Neural cell (in vitro differentiated cells): ENCODE results near the gene PNPLA7. TPM values are rescaled to one million over a fixed set of nuclear protein-coding genes. Genes with fewer than 3 reads are reported as not detected.

Experiments used
- H2AFZ ChIP-seq: fragments of 200-600, 300-800 bp; sonication (generic), shearing (Covaris generic); 2 replicates; pipeline ENCODE4 v1.6.0; 2014; ENCODE audit warnings: low read depth, mild to moderate bottlenecking, antibody characterized with exemption, low read length, moderate library complexity
- H3F3A ChIP-seq: fragments of 200-600 bp; shearing (Covaris generic); 2 replicates; pipeline ENCODE4 v1.6.1; 2016; ENCODE audit warnings: mild to moderate bottlenecking, moderate library complexity, mixed read lengths, antibody characterized with exemption, low read length; ENCODE audit not compliant: insufficient read depth, poor library complexity, severe bottlenecking
- H3K27ac ChIP-seq: fragments of 200-600, 300-800 bp; sonication (generic), shearing (Covaris generic); 2 replicates; pipeline ENCODE4 v1.5.1; 2014; ENCODE audit warnings: mild to moderate bottlenecking, low read length, moderate library complexity
- H3K27me3 ChIP-seq: fragments of 300-800, 200-600 bp; sonication (generic), shearing (Covaris generic); 2 replicates; pipeline ENCODE4 v1.6.0; 2014; ENCODE audit warnings: mild to moderate bottlenecking, low read depth, low read length, moderate library complexity; ENCODE audit not compliant: insufficient read depth
- H3K36me3 ChIP-seq: fragments of 300-800, 200-600 bp; sonication (generic), shearing (Covaris generic); 2 replicates; pipeline ENCODE4 v1.5.1; 2014; ENCODE audit warnings: mild to moderate bottlenecking, antibody characterized with exemption, low read length, moderate library complexity; ENCODE audit not compliant: insufficient read depth
- H3K4me2 ChIP-seq: fragments of 300-800, 200-600 bp; sonication (generic), shearing (Covaris generic); 2 replicates; pipeline ENCODE4 v1.6.0; 2014; ENCODE audit warnings: mild to moderate bottlenecking, low read length
- H3K4me3 ChIP-seq: fragments of 300-800, 200-600 bp; sonication (generic), shearing (Covaris generic); 2 replicates; pipeline ENCODE4 v1.5.1; 2014; ENCODE audit warnings: mild to moderate bottlenecking, low read length, moderate library complexity
- H3K79me2 ChIP-seq: fragments of 200-600 bp; shearing (Covaris generic); replicated peaks from 2 replicates; pipeline ENCODE4 v1.6.0; 2014; ENCODE audit warnings: mild to moderate bottlenecking, low read length, moderate library complexity; ENCODE audit not compliant: insufficient read depth
- H3K9ac ChIP-seq: fragments of 300-800, 200-600 bp; sonication (generic), shearing (Covaris generic); 2 replicates; pipeline ENCODE4 v1.6.1; 2016; ENCODE audit warnings: mild to moderate bottlenecking, low read length, mixed read lengths
- H3K9me2 ChIP-seq: fragments of 200-600 bp; shearing (Covaris generic); 2 replicates; pipeline ENCODE4 v1.6.1; 2016; ENCODE audit warnings: mild to moderate bottlenecking, low read length, mixed read lengths; ENCODE audit not compliant: insufficient read depth
- H3K9me3 ChIP-seq: fragments of 200-600, 300-800 bp; sonication (generic), shearing (Covaris generic); 2 replicates; pipeline ENCODE4 v1.6.1; 2016; ENCODE audit warnings: mild to moderate bottlenecking, mixed run types, low read length, moderate library complexity, mixed read lengths
- H4K20me1 ChIP-seq: fragments of 200-600 bp; shearing (Covaris generic); 2 replicates; pipeline ENCODE4 v1.6.1; 2016; ENCODE audit warnings: mild to moderate bottlenecking, mixed run types; ENCODE audit not compliant: insufficient read depth
- EP300 ChIP-seq: fragments of 450-650 bp; conservative IDR thresholded peaks from 2 replicates; pipeline ENCODE4 v1.6.1; 2014; ENCODE audit warnings: antibody characterized with exemption, mild to moderate bottlenecking, moderate library complexity; ENCODE audit not compliant: poor library complexity, severe bottlenecking
- EZH2 ChIP-seq: fragments of 200-600, 300-800 bp; shearing (Covaris generic), sonication (generic); IDR thresholded peaks from 2 replicates; pipeline ENCODE4 v1.6.1; 2014; ENCODE audit warnings: antibody characterized with exemption, low read length, borderline replicate concordance, mild to moderate bottlenecking; ENCODE audit not compliant: insufficient read depth, poor library complexity, severe bottlenecking
- MXI1 ChIP-seq: fragments of 450-650 bp; conservative IDR thresholded peaks from 2 replicates; pipeline ENCODE4 v1.6.1; 2014; ENCODE audit warnings: antibody characterized with exemption, mild to moderate bottlenecking; ENCODE audit not compliant: poor library complexity, severe bottlenecking
- POLR2AphosphoS5 ChIP-seq: IDR thresholded peaks from 2 replicates; pipeline ENCODE4 v1.6.1; 2012
- RAD21 ChIP-seq: fragments of 450-650 bp; conservative IDR thresholded peaks from 2 replicates; pipeline ENCODE4 v1.6.1; 2014; ENCODE audit warnings: antibody characterized with exemption, mild to moderate bottlenecking, moderate library complexity
- SMC3 ChIP-seq: fragments of 450-650 bp; conservative IDR thresholded peaks from 2 replicates; pipeline ENCODE4 v1.6.1; 2014; ENCODE audit warnings: antibody characterized with exemption, mild to moderate bottlenecking, moderate library complexity; ENCODE audit not compliant: poor library complexity
- TAF1 ChIP-seq: IDR thresholded peaks from 2 replicates; pipeline ENCODE4 v1.6.1; 2012; ENCODE audit warnings: low read depth
- polyA plus RNA-seq: library from polyadenylated mRNA; depleted of rRNA; stranded (reverse); fragments of >200 nt; gene quantifications from 2 replicates; pipeline ENCODE4 v1.2.3, GENCODE V29; 2014
- TF ChIP-seq, protein P1 (sequence below): fragments of 450-650 bp; IDR thresholded peaks from 2 replicates; pipeline ENCODE4 v1.5.1; 2014; ENCODE audit warnings: antibody characterized with exemption, mild to moderate bottlenecking, moderate library complexity; ENCODE audit not compliant: poor library complexity, severe bottlenecking
- TF ChIP-seq, protein P2 (sequence below): IDR thresholded peaks from 2 replicates; pipeline ENCODE4 v1.6.1; 2012; ENCODE audit warnings: borderline replicate concordance

The PNPLA7 gene
- polyA plus RNA-seq, 1 donor from 2014 or later, result 0.72 TPM

DNA sequence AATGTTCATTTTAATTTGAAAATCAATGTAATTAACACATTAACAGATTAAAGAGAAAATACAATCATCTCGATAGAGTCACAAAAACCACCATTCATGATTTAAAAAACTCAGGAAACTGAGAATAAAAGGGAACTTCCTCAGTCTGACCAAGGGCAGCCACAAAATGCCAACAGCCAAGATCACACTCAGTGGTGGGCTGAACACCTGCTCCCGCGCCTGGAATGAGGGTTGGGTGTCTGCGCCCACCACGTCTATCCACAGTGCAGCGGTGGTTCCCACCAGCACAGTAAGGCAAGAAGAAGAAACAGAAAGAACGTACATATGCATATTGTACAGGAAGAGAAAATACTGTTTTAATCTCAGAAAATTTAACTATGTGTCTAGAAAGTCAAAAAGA is 79.4 kb downstream of the PNPLA7 start:
- Histone ChIP-seq H3K36me3 (no peaks in the 10 kb centered on the region), H3K9me3 (no peaks in the 10 kb centered on the region), H3K27ac (no peak overlapping the region), H4K20me1 (no peaks in the 10 kb centered on the region), H3K79me2 (no peaks in the 10 kb centered on the region), H3K4me3 (no peak overlapping the region), H3K9me2 (no peaks in the 10 kb centered on the region), H2AFZ (no peak overlapping the region), H3K9ac (no peak overlapping the region), H3K4me2 (no peak overlapping the region), H3K27me3 (no peaks in the 10 kb centered on the region), H3F3A (no peaks in the 10 kb centered on the region)
- TF ChIP-seq, protein P1, sequence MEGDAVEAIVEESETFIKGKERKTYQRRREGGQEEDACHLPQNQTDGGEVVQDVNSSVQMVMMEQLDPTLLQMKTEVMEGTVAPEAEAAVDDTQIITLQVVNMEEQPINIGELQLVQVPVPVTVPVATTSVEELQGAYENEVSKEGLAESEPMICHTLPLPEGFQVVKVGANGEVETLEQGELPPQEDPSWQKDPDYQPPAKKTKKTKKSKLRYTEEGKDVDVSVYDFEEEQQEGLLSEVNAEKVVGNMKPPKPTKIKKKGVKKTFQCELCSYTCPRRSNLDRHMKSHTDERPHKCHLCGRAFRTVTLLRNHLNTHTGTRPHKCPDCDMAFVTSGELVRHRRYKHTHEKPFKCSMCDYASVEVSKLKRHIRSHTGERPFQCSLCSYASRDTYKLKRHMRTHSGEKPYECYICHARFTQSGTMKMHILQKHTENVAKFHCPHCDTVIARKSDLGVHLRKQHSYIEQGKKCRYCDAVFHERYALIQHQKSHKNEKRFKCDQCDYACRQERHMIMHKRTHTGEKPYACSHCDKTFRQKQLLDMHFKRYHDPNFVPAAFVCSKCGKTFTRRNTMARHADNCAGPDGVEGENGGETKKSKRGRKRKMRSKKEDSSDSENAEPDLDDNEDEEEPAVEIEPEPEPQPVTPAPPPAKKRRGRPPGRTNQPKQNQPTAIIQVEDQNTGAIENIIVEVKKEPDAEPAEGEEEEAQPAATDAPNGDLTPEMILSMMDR, result no peak
- TF ChIP-seq, protein P2, sequence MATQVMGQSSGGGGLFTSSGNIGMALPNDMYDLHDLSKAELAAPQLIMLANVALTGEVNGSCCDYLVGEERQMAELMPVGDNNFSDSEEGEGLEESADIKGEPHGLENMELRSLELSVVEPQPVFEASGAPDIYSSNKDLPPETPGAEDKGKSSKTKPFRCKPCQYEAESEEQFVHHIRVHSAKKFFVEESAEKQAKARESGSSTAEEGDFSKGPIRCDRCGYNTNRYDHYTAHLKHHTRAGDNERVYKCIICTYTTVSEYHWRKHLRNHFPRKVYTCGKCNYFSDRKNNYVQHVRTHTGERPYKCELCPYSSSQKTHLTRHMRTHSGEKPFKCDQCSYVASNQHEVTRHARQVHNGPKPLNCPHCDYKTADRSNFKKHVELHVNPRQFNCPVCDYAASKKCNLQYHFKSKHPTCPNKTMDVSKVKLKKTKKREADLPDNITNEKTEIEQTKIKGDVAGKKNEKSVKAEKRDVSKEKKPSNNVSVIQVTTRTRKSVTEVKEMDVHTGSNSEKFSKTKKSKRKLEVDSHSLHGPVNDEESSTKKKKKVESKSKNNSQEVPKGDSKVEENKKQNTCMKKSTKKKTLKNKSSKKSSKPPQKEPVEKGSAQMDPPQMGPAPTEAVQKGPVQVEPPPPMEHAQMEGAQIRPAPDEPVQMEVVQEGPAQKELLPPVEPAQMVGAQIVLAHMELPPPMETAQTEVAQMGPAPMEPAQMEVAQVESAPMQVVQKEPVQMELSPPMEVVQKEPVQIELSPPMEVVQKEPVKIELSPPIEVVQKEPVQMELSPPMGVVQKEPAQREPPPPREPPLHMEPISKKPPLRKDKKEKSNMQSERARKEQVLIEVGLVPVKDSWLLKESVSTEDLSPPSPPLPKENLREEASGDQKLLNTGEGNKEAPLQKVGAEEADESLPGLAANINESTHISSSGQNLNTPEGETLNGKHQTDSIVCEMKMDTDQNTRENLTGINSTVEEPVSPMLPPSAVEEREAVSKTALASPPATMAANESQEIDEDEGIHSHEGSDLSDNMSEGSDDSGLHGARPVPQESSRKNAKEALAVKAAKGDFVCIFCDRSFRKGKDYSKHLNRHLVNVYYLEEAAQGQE, result no peak
- TF ChIP-seq MXI1, result no peak
- TF ChIP-seq POLR2AphosphoS5, result no peak
- no peak for TF ChIP-seq RAD21
- no peak for TF ChIP-seq SMC3
- no peak for TF ChIP-seq EZH2
- no peak for TF ChIP-seq TAF1
- no peak for TF ChIP-seq EP300

DNA sequence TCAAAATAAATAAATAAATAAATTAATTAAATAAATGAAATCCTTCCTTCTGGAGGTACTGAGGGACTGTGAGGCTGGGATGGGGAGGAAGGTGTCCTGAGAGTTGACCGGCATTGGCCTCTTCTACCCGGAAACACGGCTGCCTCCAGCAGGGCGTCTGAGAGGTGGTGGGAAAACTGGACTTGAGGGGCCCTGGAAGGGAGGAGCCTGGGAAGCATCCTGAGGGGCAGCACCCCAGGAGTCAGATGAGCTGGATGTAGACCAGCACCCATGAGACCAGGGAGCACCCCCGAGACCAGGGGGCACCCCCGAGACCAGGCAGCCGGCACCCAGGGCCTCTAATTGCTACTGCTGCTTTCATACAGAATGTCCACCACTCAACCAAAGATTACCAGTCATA is 82.3 kb downstream of the PNPLA7 start:
- no peaks in the 10 kb centered on the region for H3K36me3 ChIP-seq
- TF ChIP-seq, protein P1, result no peak
- TF ChIP-seq, protein P2, result no peak
- TF ChIP-seq MXI1 (no peak), EZH2 (no peak)
- no peak overlapping the region for H3K27ac ChIP-seq
- no peaks in the 10 kb centered on the region for H3K9me2 ChIP-seq
- no peaks in the 10 kb centered on the region for H3K9me3 ChIP-seq
- no peak overlapping the region for H3K4me2 ChIP-seq
- no peaks in the 10 kb centered on the region for H3K79me2 ChIP-seq
- H3K9ac ChIP-seq, result no peak overlapping the region
- no peak overlapping the region for H3K4me3 ChIP-seq
- H2AFZ ChIP-seq, result no peak overlapping the region
- no peaks in the 10 kb centered on the region for H3K27me3 ChIP-seq
- H4K20me1 ChIP-seq, result no peaks in the 10 kb centered on the region
- H3F3A ChIP-seq, result no peaks in the 10 kb centered on the region
